ENCODE measurements around the gene KRTAP5-10.
"Not testable (repeated sequence)": the region's sequence is repeated elsewhere in the genome, so short reads cannot be mapped to it uniquely, and the experiment has no call there.

The KRTAP5-10 gene

GRCh38 chr11:71565263-71565662, at the start of gene KRTAP5-10:
TSS of gene KRTAP5-10 (plus strand) at chr11:71565563. CDS start at chr11:71565588, 25 bp downstream.
- no peak for DNase-seq (ENCODE audit: low spot score)

- no peak for DNase-seq (ENCODE audit: low spot score)
Observed at GRCh38 chr11:71518506-71519471, 46.6 kb upstream of the KRTAP5-10 start.

GRCh38 chr11:71519546-71519945, 45.8 kb upstream of the KRTAP5-10 start:
- DNase-seq (ENCODE audit: low spot score): no peak

DNA sequence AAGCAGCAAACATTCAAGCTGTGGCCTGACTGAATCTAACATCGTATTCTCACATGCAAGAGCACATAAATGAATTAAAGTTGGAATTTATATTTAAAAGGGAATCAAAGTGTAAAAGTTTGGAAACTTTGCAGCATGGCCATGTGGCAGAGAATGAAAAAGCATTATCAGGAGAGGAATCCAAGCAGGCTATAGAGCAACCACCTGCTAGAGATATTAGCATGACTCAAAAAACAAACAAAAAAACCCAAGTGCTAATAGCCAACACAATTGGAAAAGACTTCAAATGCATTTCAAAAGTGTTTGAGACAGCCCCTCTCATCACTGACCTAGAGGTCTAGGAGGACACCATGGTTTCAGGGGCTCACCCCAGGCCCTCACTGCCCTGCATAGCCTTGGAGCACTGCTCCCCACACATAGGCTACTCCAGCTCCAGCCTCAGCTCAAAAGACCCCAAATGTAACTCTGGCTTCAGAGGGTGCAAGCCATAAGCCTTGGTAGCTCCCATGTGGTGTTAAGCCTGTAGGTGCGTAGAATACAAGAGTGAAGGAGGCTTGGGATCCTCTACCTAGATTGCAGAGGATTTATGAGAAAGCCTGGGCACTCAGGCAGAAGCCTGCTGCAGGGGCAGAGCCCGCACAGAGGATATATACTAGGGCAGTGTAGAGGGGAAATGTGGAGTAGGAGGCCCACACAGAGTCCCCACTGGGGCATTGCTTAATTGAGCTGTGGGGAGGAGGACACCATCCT, 40.0 kb upstream of the KRTAP5-10 start:
- DNase-seq (ENCODE audit: low spot score): no peak

DNA sequence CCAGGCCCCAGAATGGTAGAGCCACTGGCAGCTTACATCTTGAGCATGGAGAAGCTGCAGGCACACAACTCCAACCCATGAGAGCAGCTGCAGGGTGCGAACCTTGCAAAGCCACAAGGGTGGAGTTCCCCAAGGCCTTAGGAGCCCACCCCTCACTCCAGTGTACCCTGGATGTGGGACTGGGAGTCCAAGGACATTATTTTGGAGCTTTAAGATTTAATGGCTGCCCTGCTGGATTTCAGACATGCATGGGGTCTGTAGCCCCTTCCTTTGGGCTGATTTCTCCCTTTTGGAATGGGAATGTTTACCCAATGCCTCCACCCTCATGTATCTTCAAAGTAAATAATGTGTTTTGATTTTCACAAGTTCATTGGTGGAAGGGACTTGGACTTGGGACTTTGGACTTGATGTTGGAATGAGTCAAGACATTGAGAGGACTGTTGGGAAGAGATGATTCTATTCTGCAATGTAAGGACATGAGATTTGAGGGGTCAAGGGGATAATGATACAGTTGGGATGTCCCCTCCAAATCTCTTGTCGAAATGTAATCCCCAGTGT, 39.3 kb upstream of the KRTAP5-10 start:
- DNase-seq (ENCODE audit: low spot score): no peak

- DNase-seq (ENCODE audit: low spot score): not testable (repeated sequence)
Observed at GRCh38 chr11:71526796-71527575, 38.4 kb upstream of the KRTAP5-10 start, which contains the start of gene KRTAP5-7. TSS of gene KRTAP5-7 (plus strand) at chr11:71527267. CDS start at chr11:71527301, 34 bp downstream.

DNA sequence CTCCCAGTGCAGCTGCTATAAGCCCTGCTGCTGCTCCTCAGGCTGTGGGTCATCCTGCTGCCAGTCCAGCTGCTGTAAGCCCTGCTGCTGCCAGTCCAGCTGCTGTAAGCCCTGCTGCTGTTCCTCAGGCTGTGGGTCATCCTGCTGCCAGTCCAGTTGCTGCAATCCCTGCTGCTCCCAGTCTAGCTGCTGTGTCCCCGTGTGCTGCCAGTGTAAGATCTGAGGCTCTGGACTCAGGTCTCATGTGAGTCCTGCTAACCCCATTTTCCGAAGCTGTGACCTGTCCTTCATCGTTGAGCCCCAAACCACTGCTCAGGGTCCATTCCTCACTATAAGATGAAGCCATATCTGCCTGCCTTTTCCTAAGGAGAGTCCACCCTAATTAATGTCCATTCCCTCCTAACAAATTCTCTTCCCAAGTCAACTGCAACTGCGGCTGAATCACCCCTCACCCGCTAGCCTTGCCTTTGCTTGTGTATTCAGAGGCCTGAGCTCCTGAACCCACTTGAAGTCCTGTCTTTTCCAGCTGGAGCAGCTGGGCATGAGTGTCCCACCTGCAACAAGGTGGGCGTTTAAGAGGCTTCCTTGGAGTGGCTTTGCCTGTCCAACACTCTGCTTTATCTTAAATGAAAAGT, 37.7 kb upstream of the KRTAP5-10 start:
- DNase-seq (ENCODE audit: low spot score): no peak

DNA sequence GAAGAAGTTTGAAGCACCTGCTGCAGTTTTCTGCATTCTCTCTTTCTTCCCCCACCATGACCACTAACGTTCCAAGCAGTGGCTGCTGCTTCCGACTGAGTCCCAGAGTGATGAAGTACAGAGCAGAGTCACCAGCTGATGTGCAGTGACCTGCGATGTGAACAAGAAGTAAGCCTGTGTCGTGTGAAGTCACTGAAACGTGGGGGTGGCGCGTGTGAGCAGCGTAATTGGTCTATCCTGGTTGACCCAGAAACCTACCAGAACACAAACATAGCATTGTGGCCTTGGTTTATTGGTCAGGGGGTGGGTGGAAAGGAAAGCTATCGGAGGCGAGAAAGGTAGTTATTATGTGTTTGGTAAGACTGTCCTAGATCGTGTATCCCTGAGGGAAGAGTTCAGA, 34.8 kb upstream of the KRTAP5-10 start:
- no peak for DNase-seq (ENCODE audit: low spot score)

GRCh38 chr11:71532036-71532610, 33.2 kb upstream of the KRTAP5-10 start:
- DNase-seq (ENCODE audit: low spot score): no peak

DNA sequence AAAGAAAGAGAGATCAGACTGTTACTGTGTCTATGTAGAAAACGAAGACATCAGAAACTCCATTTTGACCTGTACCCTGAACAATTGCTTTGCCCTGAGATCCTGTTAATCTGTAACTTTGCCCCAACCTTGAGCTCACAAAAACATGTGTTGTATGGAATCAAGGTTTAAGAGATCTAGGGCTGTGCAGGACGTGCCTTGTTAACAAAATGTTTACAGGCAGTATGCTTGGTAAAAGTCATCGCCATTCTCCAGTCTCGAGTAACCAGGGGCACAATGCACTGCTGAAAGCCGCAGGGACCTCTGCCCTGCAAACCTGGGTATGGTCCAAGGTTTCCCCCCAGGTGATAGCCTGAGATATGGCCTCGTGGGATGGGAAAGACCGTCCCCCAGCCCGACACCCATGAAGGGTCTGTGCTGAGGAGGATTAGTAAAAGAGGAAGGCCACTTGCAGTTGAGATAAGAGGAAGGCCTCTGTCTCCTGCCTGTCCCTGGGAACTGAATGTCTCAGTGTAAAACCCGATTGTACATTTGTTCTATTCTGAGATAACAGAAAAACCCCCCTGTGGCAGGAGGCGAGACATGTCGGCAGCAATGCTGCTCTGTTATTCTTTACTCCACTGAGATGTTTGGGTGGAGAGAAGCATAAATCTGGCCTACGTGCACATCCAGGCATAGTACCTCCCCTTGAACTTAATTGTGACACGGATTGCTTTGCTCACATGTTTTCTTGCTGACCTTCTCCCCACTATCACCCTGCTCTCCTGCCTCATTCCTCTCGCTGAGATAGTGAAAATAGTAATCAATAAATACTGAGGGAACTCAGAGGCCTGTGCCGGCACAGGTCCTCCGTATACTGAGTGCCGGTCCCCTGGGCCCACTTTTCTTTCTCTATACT, 30.4 kb upstream of the KRTAP5-10 start:
- not testable (repeated sequence) for DNase-seq (ENCODE audit: low spot score)

- no peak for DNase-seq (ENCODE audit: low spot score)
Observed at GRCh38 chr11:71535825-71536224, 29.5 kb upstream of the KRTAP5-10 start.

- no peak for DNase-seq (ENCODE audit: low spot score)
Observed at GRCh38 chr11:71537537-71537936, 27.8 kb upstream of the KRTAP5-10 start.

GRCh38 chr11:71537977-71538665, 27.2 kb upstream of the KRTAP5-10 start, which contains the start of gene KRTAP5-8:
TSS of gene KRTAP5-8 (plus strand) at chr11:71538025. CDS start at chr11:71538056, 31 bp downstream.
- DNase-seq (ENCODE audit: low spot score): not testable (repeated sequence)

- DNase-seq (ENCODE audit: low spot score): no peak
Observed at GRCh38 chr11:71538666-71538990, 26.7 kb upstream of the KRTAP5-10 start.

DNA sequence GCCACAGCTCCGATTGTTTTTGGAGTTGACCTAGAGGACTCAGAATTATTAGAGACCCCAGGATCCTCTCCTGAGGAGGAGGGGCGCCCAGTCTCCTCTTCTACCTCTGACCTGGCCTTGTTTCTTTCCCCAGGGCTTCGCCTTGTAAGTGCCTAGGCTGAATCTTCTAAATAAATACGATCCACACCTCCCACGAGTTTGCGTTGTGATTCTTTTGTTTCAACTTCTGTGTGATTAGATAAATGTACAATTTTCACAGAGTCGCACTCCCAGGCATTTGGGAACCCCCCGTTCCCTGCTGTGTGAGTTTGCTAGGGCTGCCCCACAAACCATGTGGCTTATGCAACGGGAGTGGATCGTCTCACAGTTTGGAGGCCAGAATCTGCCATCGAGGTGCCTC, 26.3 kb upstream of the KRTAP5-10 start:
- no peak for DNase-seq (ENCODE audit: low spot score)

- DNase-seq (ENCODE audit: low spot score): not testable (repeated sequence)
Observed at GRCh38 chr11:71539971-71540370, 25.4 kb upstream of the KRTAP5-10 start.

DNA sequence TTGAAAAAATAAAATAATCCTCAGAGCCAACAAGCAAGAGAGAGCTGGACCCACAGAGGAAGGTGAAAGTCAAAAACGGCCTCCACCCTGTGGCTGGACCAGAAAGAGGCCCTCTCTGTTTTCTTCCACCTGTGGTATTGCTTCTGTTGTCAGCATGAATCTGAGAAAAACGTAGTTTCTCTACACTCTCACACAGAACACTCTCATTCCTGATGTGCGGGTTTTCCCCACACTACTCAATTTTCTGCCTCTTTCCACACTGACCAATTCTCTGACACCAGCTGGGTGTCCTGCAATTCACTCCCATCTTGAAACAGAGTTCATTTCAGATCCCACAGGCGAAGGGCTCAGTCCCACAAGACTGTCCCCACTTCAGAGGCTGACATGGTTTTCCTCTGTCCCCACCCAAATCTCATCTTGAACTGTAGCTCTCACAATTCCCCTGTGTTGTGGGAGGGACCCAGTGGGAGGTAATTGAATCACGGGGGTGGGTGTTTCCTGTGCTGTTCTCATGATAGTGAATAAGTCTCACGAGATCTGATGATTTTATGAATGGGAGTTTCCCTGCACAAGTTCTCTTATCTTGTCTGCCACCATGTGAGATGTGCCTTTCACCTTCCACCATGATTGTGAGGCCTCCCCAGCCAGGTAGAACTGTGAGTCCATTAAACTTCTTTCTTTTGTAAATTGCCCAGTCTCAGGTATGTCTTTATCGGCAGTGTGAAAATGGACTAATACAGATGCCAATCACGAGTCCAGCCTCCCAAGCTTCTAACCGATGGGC, 24.6 kb upstream of the KRTAP5-10 start:
- not testable (repeated sequence) for DNase-seq (ENCODE audit: low spot score)

- DNase-seq (ENCODE audit: low spot score): no peak
Observed at GRCh38 chr11:71542382-71542781, 23.0 kb upstream of the KRTAP5-10 start.

Measured in putamen (tissue), 1 donor.